CD1c-positive myeloid dendritic cell (primary cell): ENCODE results near the gene GSTM4.

Experiments
- DNase-seq: peaks from one replicate; pipeline ENCODE4 v3.0.0-alpha.2; 2016; ENCODE audit errors: extremely low spot score

Gene GSTM4

GRCh38 chr1:109655615-109656519, at the start of gene GSTM4:
TSS of gene GSTM4 (plus strand) at chr1:109656099. CDS start at chr1:109656390, 291 bp downstream.
- peak; percentile 71 for DNase-seq

- DNase-seq, result no peak
Measured at GRCh38 chr1:109609881-109610280, 46.0 kb upstream of the GSTM4 start.

- DNase-seq, result no peak
Measured at GRCh38 chr1:109610609-109611307, 45.1 kb upstream of the GSTM4 start.

GRCh38 chr1:109611308-109611990, 44.5 kb upstream of the GSTM4 start:
- DNase-seq, result no peak

GRCh38 chr1:109613361-109614147, 42.3 kb upstream of the GSTM4 start:
- DNase-seq, result no peak

GRCh38 chr1:109615879-109616278, 40.0 kb upstream of the GSTM4 start:
- peak; percentile 94 for DNase-seq

GRCh38 chr1:109616391-109616790, 39.5 kb upstream of the GSTM4 start:
- DNase-seq, result peak; percentile 84

GRCh38 chr1:109617291-109617801, 38.6 kb upstream of the GSTM4 start:
- peak; percentile 90 for DNase-seq

GRCh38 chr1:109618661-109619575, 37.0 kb upstream of the GSTM4 start:
- DNase-seq, result peak; percentile 75

GRCh38 chr1:109619576-109620400, 36.1 kb upstream of the GSTM4 start, which contains the start of the genes AMPD2 and GNAT2:
TSS of gene AMPD2 (plus strand) at chr1:109619837. CDS start at chr1:109621176, 1,339 bp downstream.
TSS of gene GNAT2 (minus strand) at chr1:109619616. CDS start at chr1:109612870, 6,746 bp downstream.
- DNase-seq, result peak; percentile 94

GRCh38 chr1:109620401-109620791, 35.5 kb upstream of the GSTM4 start:
- DNase-seq, result peak; percentile 41

GRCh38 chr1:109620841-109621286, 35.0 kb upstream of the GSTM4 start:
- peak; percentile 97 for DNase-seq

- DNase-seq, result peak; percentile 66
Measured at GRCh38 chr1:109621379-109622136, 34.3 kb upstream of the GSTM4 start.

- no peak for DNase-seq
Measured at GRCh38 chr1:109622137-109622892, 33.6 kb upstream of the GSTM4 start.

GRCh38 chr1:109622895-109623294, 33.0 kb upstream of the GSTM4 start:
- peak; percentile 60 for DNase-seq

GRCh38 chr1:109623601-109624161, 32.2 kb upstream of the GSTM4 start:
- DNase-seq, result no peak
